Hepatocyte (in vitro differentiated cells): ENCODE data around the gene TTYH2. TPM values are rescaled to one million over a fixed set of nuclear protein-coding genes. Genes with fewer than 3 reads are reported as not detected.
"Not testable (repeated sequence)": the region's sequence is repeated elsewhere in the genome, so short reads cannot be mapped to it uniquely, and the experiment has no call there.

Source experiments
- DNase-seq: peaks from one replicate; pipeline ENCODE4 v3.0.0-alpha.2; 2016; ENCODE audit warnings: low spot score
- H2AFZ ChIP-seq: fragments of 200-600 bp; sonication (generic); 2 replicates; pipeline ENCODE4 v1.6.0; 2016; ENCODE audit warnings: antibody characterized with exemption, mild to moderate bottlenecking
- H3K27ac ChIP-seq: fragments of 200-600 bp; sonication (generic); 2 replicates; pipeline ENCODE4 v1.5.1; 2016; ENCODE audit warnings: mild to moderate bottlenecking
- H3K27me3 ChIP-seq: fragments of 200-600 bp; sonication (generic); 2 replicates; pipeline ENCODE4 v1.6.1; 2016
- H3K36me3 ChIP-seq: fragments of 200-600 bp; sonication (generic); replicated peaks from 2 replicates; pipeline ENCODE4 v1.5.1; 2016; ENCODE audit warnings: low read depth; ENCODE audit not compliant: insufficient read depth
- H3K4me1 ChIP-seq: fragments of 200-600 bp; sonication (generic); 2 replicates; pipeline ENCODE4 v1.5.1; 2016; ENCODE audit warnings: mild to moderate bottlenecking, moderate library complexity; ENCODE audit not compliant: insufficient read depth
- H3K4me2 ChIP-seq: fragments of 200-600 bp; sonication (generic); 2 replicates; pipeline ENCODE4 v1.6.0; 2016
- H3K4me3 ChIP-seq: fragments of 200-600 bp; sonication (generic); 2 replicates; pipeline ENCODE4 v1.5.1; 2016; ENCODE audit warnings: mild to moderate bottlenecking
- H3K79me2 ChIP-seq: fragments of 200-600 bp; sonication (generic); 2 replicates; pipeline ENCODE4 v1.6.0; 2017; ENCODE audit warnings: mild to moderate bottlenecking
- H3K9me2 ChIP-seq: fragments of 200-600 bp; sonication (generic); replicated peaks from 2 replicates; pipeline ENCODE4 v1.6.0; 2017; ENCODE audit warnings: mild to moderate bottlenecking; ENCODE audit not compliant: insufficient read depth
- H3K9me3 ChIP-seq: fragments of 200-600 bp; sonication (generic); 2 replicates; pipeline ENCODE4 v1.5.1; 2016; ENCODE audit warnings: low read depth, mild to moderate bottlenecking
- H4K20me1 ChIP-seq: fragments of 200-600 bp; sonication (generic); 2 replicates; pipeline ENCODE4 v1.6.0; 2016; ENCODE audit warnings: mild to moderate bottlenecking; ENCODE audit not compliant: insufficient read depth, poor library complexity, severe bottlenecking
- CTCF ChIP-seq: fragments of 200-600 bp; sonication (generic); IDR thresholded peaks from 2 replicates; pipeline ENCODE4 v1.5.1; 2016; ENCODE audit warnings: antibody characterized with exemption, mild to moderate bottlenecking; ENCODE audit not compliant: poor library complexity
- EZH2 ChIP-seq: fragments of 200-600 bp; sonication (generic); IDR thresholded peaks from 2 replicates; pipeline ENCODE4 v1.6.1; 2016; ENCODE audit warnings: antibody characterized with exemption, mild to moderate bottlenecking, borderline replicate concordance
- EZH2phosphoT487 ChIP-seq: fragments of 200-600 bp; sonication (generic); IDR thresholded peaks from one replicate; pipeline ENCODE4 v1.6.1; 2018; ENCODE audit warnings: antibody characterized with exemption, mild to moderate bottlenecking, low read depth, moderate library complexity; ENCODE audit not compliant: unreplicated experiment, severe bottlenecking
- WGBS: methylation state at CpG from one replicate; pipeline ENCODE4 v1.1.6; 2016; ENCODE audit warnings: low lambda C conversion rate; ENCODE audit errors: missing lambda C conversion rate; 5-methylcytosine and 5-hydroxymethylcytosine counted together
- polyA plus RNA-seq: library from polyadenylated mRNA; unstranded; fragments of >200 nt; fragmentation: Nextera tagmentation; extraction: Ambion mirVana; gene quantifications from 2 replicates; pipeline ENCODE4 v1.2.1, GENCODE V29; 2016
- total RNA-seq: library from RNA; depleted of rRNA; stranded (reverse); fragments of >200 nt; gene quantifications from 2 replicates; pipeline ENCODE4 v1.2.3, GENCODE V29; 2014

Gene TTYH2
- total and polyA plus RNA-seq, 2 experiments from 2014 or later: 7.4 to 7.8 TPM

- Histone ChIP-seq H3K27me3 (peaks cover 18% of the 10 kb centered on the region), H3K4me2 (no peak overlapping the region), H3K9me3 (no peaks in the 10 kb centered on the region), H3K79me2 (no peaks in the 10 kb centered on the region), H4K20me1 (no peaks in the 10 kb centered on the region), H3K27ac (no peak overlapping the region), H2AFZ (no peak overlapping the region), H3K4me1 (no peaks in the 10 kb centered on the region), H3K36me3 (no peaks in the 10 kb centered on the region), H3K9me2 (no peaks in the 10 kb centered on the region), H3K4me3 (no peak overlapping the region)
- 58% methylated on average over 21 of the region's 21 CpGs for WGBS
- DNase-seq: no peak
- no peak for TF ChIP-seq EZH2
Observed at GRCh38 chr17:74259667-74260524, 46.5 kb downstream of the TTYH2 start.

GRCh38 chr17:74260525-74260850 is 47.1 kb downstream of the TTYH2 start:
- Histone ChIP-seq H4K20me1 (no peaks in the 10 kb centered on the region), H3K9me2 (no peaks in the 10 kb centered on the region), H3K36me3 (no peaks in the 10 kb centered on the region), H3K4me1 (no peaks in the 10 kb centered on the region), H3K27me3 (peaks cover 18% of the 10 kb centered on the region), H3K9me3 (no peaks in the 10 kb centered on the region), H3K4me2 (no peak overlapping the region), H3K27ac (no peak overlapping the region), H2AFZ (no peak overlapping the region), H3K4me3 (no peak overlapping the region), H3K79me2 (no peaks in the 10 kb centered on the region)
- WGBS: 40% methylated on average over 6 of the region's 6 CpGs
- TF ChIP-seq EZH2: no peak
- no peak for TF ChIP-seq EZH2phosphoT487
- no peak for TF ChIP-seq CTCF
- DNase-seq: no peak

GRCh38 chr17:74262601-74263000 is 49.2 kb downstream of the TTYH2 start:
- TF ChIP-seq EZH2: no peak
- TF ChIP-seq EZH2phosphoT487: no peak
- no peak for TF ChIP-seq CTCF
- 90% methylated on average over 7 of the region's 7 CpGs for whole genome bisulfite sequencing
- H3K9me3 ChIP-seq: no peaks in the 10 kb centered on the region

DNA sequence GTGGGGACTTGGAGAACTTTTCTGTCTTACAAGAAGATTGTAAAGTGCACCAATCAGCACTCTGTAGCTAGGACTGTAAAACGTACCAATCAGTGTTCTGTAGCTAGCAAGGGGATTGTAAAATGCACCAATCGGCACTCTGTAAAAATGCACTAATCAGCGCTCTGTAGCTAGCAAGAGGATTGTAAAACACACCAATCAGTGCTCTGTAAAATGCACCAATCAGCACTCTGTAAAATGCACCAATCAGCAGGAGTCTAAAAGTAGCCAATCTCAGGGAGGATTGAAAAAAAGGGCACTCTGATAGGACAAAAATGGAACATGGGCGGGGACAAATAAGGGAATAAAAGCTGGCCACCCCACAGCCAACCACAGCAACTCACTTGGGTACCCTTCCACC is 53.7 kb downstream of the TTYH2 start:
- H4K20me1 ChIP-seq, H2AFZ ChIP-seq, DNase-seq, H3K9me2 ChIP-seq, H3K4me2 ChIP-seq, H3K36me3 ChIP-seq, H3K4me1 ChIP-seq, H3K4me3 ChIP-seq, H3K27ac ChIP-seq, H3K27me3 ChIP-seq, H3K9me3 ChIP-seq, H3K79me2 ChIP-seq: not testable (repeated sequence)
- WGBS: 76% methylated on average over 4 of the region's 4 CpGs

More at GRCh38 chr17:74262601-74263000, 49.2 kb downstream of the TTYH2 start:
- DNase-seq: no peak
- Histone ChIP-seq H3K27me3 (peaks cover 18% of the 10 kb centered on the region), H3K27ac (no peak overlapping the region), H3K4me1 (no peaks in the 10 kb centered on the region), H3K36me3 (no peaks in the 10 kb centered on the region), H2AFZ (no peak overlapping the region), H4K20me1 (no peaks in the 10 kb centered on the region), H3K4me3 (no peak overlapping the region), H3K9me2 (no peaks in the 10 kb centered on the region), H3K79me2 (no peaks in the 10 kb centered on the region), H3K4me2 (no peak overlapping the region)
